Measurements from ENCODE around the gene FRMD4B. TPM values are rescaled to one million over a fixed set of nuclear protein-coding genes. Genes with fewer than 3 reads are reported as not detected.

FRMD4B gene
- total RNA-seq, 1 donor from 2014 or later: 17.3 TPM

DNA sequence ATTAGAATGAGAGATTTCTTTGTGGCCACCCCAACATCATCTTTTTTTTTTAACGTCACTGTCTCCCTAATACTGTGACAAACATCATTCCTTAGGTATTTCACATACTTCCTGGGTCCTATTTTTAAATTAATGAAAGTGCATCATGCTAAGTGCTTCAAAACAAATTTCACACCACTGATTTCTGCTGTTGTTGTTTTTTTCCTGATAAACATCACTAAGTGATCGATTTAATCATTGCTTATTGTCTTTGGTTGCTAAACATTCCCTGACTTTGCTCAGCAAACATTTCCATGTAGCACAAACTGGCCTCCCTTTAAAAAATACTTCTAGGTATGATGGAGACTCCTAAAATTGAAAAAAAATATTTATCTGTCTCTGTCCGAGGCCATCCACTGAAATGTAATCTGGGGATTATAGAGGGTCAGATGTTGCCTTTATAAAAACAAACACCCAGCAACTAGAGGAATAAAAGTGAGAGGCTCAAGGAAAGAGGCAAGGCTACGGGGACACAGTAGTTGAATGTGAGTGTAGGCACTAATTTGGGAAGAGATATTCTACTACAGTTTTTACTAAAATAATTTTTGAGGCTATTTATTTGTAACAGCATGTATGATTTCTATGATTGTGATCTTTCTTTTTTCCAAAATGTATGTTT is 243.0 kb downstream of the FRMD4B start:
- no peaks in the 10 kb centered on the region for H3K9me3 Mint-ChIP-seq
- no peak overlapping the region for H3K27ac Mint-ChIP-seq
- no peak overlapping the region for H3K4me3 ChIP-seq
- H3K79me2 ChIP-seq (ENCODE audit: low read depth): no peaks in the 10 kb centered on the region
- DNase-seq (ENCODE audit: low spot score): no peak
- H3K9ac ChIP-seq: no peak overlapping the region
- no peaks in the 10 kb centered on the region for H3K36me3 ChIP-seq
- H4K20me1 ChIP-seq (ENCODE audit: low read depth): no peaks in the 10 kb centered on the region
- H3K4me1 Mint-ChIP-seq: peaks cover 18% of the 10 kb centered on the region
- H3K27me3 Mint-ChIP-seq (ENCODE audit: insufficient read depth, low read depth): no peaks in the 10 kb centered on the region
- H3K27me3 ChIP-seq: peaks cover 5% of the 10 kb centered on the region
- H3K27ac ChIP-seq: no peak overlapping the region
- peaks cover 21% of the 10 kb centered on the region for H3K4me1 ChIP-seq
- no peaks in the 10 kb centered on the region for H3K9me3 ChIP-seq (ENCODE audit: low read depth)
- no peak overlapping the region for H3K4me3 Mint-ChIP-seq
- no peaks in the 10 kb centered on the region for H3K36me3 Mint-ChIP-seq
- no peak overlapping the region for H3K4me2 ChIP-seq
- TF ChIP-seq EZH2 (IDR thresholded peaks at IDR 0.05): no peak
- no peak for TF ChIP-seq EZH2phosphoT487 (IDR thresholded peaks at IDR 0.05)
- TF ChIP-seq CTCF (IDR thresholded peaks at IDR 0.05): no peak
- H3F3A ChIP-seq (ENCODE audit: low read depth): peaks cover 13% of the 10 kb centered on the region
- H2AFZ ChIP-seq (replicated peaks): no peak overlapping the region

DNA sequence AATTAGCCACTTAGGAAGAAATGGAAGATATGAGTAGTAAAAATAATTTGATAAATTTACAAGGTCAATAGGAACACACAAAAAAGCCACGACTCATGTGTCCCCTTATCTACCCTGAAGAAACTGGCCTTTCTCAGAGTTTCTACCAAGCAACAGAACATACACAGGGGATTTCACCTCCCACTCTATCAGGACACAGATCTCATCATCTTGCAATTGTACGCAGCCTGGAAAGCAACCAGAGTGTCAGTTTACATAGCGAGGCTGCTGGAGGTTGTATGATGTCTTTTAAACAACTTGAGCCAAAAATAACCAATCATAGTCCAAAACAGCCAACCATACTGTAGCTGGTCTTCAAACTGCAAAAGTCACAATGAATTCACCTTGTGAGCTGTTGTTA is 243.8 kb downstream of the FRMD4B start:
- no peak for DNase-seq (ENCODE audit: low spot score)
- no peaks in the 10 kb centered on the region for H3K36me3 ChIP-seq
- H3K79me2 ChIP-seq (ENCODE audit: low read depth): no peaks in the 10 kb centered on the region
- H3K27me3 Mint-ChIP-seq (ENCODE audit: insufficient read depth, low read depth): no peaks in the 10 kb centered on the region
- no peak overlapping the region for H3K27ac Mint-ChIP-seq
- no peak for TF ChIP-seq EZH2 (IDR thresholded peaks at IDR 0.05)
- TF ChIP-seq CTCF (IDR thresholded peaks at IDR 0.05): no peak
- TF ChIP-seq EZH2phosphoT487 (IDR thresholded peaks at IDR 0.05): no peak
- no peak overlapping the region for H3K9ac ChIP-seq
- H3K4me1 ChIP-seq: peaks cover 21% of the 10 kb centered on the region
- H3K4me3 Mint-ChIP-seq: no peak overlapping the region
- peaks cover 18% of the 10 kb centered on the region for H3K4me1 Mint-ChIP-seq
- H3F3A ChIP-seq (ENCODE audit: low read depth): peaks cover 13% of the 10 kb centered on the region
- H3K27me3 ChIP-seq: peaks cover 11% of the 10 kb centered on the region
- H3K36me3 Mint-ChIP-seq: no peaks in the 10 kb centered on the region
- no peak overlapping the region for H3K4me3 ChIP-seq
- H3K4me2 ChIP-seq: no peak overlapping the region
- no peaks in the 10 kb centered on the region for H3K9me3 ChIP-seq (ENCODE audit: low read depth)
- H4K20me1 ChIP-seq (ENCODE audit: low read depth): no peaks in the 10 kb centered on the region
- no peak overlapping the region for H2AFZ ChIP-seq (replicated peaks)
- no peak overlapping the region for H3K27ac ChIP-seq
- no peaks in the 10 kb centered on the region for H3K9me3 Mint-ChIP-seq

DNA sequence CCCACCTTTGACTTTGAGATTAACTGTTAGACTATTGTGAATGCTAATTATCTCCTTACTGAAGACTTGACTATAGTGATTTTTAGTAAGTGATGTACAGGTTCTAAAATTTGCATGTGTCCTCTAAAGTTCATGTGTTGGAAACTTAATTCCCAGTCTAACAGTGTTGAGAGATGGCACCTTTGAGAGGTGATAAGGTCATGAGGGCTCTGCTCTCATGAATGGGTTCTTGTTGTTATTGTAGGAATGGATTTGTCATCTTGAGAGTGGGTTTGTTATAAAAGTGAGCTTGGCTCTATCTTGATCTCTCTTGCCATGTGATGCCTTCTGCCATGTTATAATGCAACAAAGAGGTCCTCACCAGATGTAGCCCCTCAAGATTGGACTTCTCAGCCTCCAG is 244.6 kb downstream of the FRMD4B start:
- DNase-seq (ENCODE audit: low spot score): no peak
- H3K4me3 Mint-ChIP-seq: no peak overlapping the region
- Histone ChIP-seq H3K4me2 (no peak overlapping the region), H3K9me3 (ENCODE audit: low read depth) (no peaks in the 10 kb centered on the region), H3F3A (ENCODE audit: low read depth) (peaks cover 13% of the 10 kb centered on the region), H3K27me3 (peaks cover 11% of the 10 kb centered on the region), H3K36me3 (no peaks in the 10 kb centered on the region), H3K9ac (no peak overlapping the region), H2AFZ (replicated peaks) (no peak overlapping the region), H3K4me3 (no peak overlapping the region), H3K4me1 (peaks cover 21% of the 10 kb centered on the region), H4K20me1 (ENCODE audit: low read depth) (no peaks in the 10 kb centered on the region), H3K79me2 (ENCODE audit: low read depth) (no peaks in the 10 kb centered on the region), H3K27ac (no peak overlapping the region)
- no peaks in the 10 kb centered on the region for H3K36me3 Mint-ChIP-seq
- no peaks in the 10 kb centered on the region for H3K27me3 Mint-ChIP-seq (ENCODE audit: insufficient read depth, low read depth)
- H3K27ac Mint-ChIP-seq: no peak overlapping the region
- no peak for TF ChIP-seq EZH2 (IDR thresholded peaks at IDR 0.05)
- TF ChIP-seq EZH2phosphoT487 (IDR thresholded peaks at IDR 0.05): no peak
- TF ChIP-seq CTCF (IDR thresholded peaks at IDR 0.05): no peak
- peaks cover 18% of the 10 kb centered on the region for H3K4me1 Mint-ChIP-seq
- H3K9me3 Mint-ChIP-seq: no peaks in the 10 kb centered on the region

Data from neural progenitor cell (in vitro differentiated cells).